Activated gamma-delta T cell (primary cell): ENCODE results near the gene LPGAT1.

Experiments
- DNase-seq: peaks from one replicate; lab custom pipeline; 2025; lab: John Stamatoyannopoulos, UW

Gene LPGAT1

DNA sequence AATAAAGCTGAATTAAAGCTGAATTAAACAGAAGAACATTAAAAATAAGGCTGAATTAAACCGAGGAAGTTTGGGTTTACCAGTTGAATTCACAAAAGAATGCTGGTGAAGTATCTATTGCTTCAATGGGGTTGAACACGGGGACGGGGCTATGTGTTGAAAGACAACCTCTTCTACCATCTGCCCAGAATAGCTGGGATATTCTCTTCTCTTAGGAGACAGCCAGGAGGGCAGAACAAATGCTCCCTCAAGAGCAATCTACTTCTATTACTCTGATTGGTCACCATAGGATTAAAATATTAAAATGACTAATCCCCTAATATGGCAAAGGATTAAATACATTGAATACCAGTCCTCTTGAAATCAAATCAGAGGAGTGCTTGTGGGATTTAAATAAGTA, 68.4 kb downstream of the LPGAT1 start:
- no peak for DNase-seq

DNA sequence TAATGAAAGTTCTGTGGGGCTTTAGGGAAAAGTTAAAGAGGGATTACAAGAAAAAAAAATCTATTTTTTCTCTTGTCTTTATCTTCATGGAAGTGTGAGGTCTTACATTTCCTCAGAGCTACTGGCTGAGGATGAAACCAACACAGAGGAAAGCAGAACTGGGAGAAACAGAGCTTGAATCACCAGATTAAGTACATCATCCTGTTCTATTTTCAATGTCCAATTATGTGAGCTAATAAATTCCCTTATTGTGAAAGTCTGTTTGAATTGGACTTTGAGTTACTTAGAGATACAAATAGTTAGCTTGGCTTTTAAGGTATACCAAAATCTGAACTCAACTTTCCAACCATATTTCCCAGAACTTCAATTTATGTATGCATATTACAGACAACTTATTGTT, 69.2 kb downstream of the LPGAT1 start:
- no peak for DNase-seq

DNA sequence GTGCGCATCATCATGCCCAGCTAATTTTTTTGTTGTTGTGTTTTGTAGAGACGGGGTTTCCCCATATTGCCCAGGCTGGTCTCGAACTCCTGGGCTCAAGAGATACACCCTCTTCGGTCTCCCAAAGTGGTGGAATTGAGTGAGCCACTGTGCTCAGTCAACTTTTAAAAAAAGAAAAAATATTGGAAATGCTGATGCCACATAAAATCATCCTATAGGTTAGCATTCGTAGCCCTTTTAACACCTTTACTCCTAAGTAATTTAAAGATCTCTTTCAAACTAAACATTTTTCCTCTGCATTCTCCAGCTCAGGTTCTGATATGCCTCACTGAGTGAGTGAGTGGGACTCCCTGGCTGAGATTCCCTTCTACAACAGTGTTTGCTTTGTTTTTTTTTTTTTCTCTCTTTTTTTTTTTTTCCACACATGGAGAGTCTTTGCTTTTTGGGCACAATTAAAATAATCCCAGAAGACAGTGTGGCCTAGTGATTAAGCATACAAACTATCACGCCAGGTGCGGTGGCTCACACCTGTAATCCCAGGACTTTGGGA, 74.0 kb downstream of the LPGAT1 start:
- no peak for DNase-seq

DNA sequence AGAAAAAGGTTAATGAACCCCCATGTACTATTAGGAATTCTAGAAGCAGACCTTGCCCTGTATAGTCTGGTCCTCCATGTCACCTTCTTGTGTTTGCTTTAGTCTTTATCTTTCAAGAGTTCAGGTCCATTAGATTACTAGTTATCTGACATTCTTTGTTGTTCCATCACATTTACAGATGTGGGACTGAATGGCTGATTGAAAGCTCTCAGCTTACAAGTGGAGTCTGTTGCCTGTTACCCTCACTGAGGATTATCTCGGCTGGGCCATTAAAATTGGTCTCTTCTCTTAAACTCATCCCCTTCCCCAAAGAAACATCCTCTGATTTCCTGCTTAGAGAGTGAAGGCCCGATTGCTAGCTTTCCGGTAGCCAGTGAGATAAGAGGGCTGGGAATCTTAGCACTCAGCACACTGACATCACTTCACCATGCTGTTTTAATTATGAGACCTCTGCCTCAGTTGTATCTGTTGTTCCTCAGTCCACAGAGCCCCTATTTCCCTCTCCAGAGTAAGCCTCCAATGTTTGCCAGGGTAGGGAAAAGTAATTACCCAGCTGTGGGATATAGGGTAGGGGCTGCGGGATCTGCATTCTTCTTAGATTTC, 76.8 kb downstream of the LPGAT1 start:
- no peak for DNase-seq

DNA sequence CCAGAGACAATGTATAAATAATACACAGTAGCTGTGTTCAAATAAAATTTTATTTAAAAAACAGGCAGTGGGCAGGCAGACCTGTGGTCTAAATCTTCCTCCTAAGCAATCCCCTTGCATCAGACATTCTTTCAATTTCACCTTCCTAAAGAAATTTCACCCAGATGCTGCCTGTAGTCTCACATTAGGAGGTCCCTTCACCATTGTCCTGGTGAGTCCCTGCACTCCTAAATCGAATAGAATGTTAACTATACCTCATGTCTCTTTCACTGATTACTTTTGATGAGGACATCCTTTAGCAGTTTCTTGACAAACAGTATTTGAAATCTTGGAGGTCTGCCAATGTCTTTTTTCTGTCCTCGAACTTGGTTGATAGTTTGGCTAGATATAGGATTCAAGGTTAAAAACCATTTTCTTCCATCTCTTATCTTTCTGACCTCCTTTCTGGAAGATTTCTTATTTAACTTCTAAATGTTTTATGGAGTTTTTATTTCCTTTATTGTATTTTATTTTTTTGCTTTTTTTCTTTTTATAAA, 77.5 kb downstream of the LPGAT1 start:
- DNase-seq: no peak

DNA sequence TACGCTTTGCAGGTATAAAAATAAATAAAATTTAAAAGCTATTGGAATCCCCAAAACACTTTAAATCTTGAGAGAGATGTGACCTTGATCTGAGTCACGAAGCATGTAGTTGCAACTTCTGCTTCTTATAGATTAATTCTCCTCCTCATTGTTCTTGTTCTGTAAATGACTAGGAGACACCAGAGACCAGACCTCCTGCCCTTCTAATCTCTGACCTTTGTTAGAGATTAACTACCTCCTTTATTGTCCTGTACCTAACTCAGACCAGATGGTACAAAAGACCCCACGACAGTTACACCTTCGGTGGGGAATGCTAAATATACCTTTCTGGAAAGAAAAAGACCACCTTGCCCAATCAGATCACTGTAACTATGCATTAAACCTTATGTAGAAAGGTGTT, 78.2 kb downstream of the LPGAT1 start:
- DNase-seq: no peak

DNA sequence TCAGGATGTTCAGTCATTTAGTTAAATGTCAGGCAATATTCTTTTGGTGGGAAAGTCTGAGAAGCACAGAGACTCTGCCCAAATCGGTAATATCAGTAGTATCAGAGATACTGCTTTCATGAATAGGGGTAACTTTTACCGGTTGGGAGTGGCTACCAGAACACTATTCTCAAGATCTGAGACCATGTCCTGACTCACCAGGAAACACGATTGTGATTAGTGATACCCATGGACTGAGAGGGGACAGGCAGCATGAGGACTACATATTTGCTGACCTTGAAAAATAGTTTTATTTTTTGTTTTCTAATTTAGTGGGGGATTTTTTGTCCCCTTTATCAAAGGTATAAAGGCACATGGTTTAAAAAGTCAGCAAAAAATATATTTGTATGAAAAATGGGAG, 79.1 kb downstream of the LPGAT1 start:
- DNase-seq: no peak

DNA sequence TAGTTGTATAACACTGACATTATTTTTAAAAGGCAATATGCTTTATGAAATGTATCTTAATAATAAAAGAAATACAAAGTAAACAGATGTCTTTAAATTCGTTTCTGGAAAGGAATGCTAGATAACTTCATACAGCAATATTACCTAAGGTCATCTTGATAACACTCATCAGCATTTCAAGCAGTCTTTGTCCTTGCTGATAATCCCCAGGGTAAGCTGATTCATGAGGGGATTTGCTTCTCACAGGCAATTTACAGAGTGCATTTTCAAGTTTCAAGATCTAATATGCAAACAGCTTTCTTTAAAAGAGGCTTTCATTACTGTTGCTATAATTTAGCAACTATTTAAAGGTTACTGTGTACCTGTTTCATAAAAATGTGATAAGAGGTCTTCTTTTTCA, 80.0 kb downstream of the LPGAT1 start:
- DNase-seq: no peak

DNA sequence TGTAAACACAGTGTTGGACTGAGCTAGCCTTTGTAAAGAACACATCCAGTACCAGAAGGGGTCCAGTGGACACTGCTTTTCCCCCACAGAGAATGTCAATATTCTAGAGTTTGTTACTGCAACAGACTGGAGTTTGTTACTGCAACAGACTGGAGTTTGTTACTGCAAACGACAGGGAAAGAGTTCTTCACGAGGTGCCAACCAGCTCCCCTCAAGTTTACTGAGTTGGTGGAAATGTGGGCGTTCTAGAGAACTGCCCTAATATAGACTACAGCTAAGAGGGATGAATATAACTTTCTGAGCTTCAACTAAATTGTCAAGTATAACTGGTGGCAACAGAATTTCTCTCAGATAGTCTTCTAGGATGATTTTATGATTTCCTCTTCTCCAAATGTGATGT, 81.3 kb downstream of the LPGAT1 start:
- no peak for DNase-seq

DNA sequence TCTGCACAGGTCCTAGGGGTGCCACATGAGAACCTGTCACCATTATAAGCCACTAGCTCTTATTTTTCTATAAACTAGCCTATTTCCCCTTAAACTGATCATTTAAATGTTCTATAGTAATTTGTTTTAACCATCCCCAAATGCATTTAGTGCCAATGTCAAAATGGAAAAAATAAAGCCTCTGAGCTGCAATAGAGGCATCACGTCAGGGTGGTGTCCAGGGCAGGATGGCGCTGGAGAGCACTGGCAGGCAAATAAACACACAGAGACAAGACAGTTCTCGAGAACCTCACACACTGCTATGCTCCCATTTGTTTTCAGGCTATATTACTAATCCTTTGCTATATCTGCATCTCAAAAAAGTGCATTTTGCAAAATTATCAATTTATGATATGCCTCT, 81.8 kb downstream of the LPGAT1 start:
- DNase-seq: no peak

DNA sequence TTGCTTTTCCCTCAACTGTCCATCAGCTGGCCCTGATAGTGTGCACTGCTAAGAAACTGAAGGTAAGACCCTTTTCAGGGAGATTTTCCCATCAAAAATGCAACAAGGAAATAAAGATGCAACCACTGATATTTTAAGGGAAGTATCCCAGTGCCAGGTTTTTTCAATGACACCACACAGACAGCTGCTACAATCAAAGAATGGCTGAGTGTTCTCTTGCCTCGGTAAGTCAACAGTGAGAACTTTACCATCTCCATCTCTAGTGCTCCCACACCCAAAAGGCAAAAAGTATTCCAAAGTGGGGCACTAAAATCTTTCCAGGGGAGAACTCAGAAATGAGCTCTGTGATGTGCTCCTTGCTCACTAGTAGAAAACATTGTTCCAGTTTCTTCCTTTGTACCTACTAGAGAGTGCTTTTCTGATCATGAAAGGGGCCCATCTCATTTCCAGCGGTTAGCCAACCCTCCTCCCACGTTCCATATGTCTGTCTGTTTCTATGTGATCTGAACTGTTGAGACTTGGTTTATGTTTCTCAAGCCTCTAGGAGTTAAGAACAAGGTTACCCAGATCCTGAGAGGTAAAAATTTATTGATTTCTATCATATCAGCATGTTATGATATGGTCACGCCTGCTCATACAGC, 87.6 kb downstream of the LPGAT1 start:
- no peak for DNase-seq

DNA sequence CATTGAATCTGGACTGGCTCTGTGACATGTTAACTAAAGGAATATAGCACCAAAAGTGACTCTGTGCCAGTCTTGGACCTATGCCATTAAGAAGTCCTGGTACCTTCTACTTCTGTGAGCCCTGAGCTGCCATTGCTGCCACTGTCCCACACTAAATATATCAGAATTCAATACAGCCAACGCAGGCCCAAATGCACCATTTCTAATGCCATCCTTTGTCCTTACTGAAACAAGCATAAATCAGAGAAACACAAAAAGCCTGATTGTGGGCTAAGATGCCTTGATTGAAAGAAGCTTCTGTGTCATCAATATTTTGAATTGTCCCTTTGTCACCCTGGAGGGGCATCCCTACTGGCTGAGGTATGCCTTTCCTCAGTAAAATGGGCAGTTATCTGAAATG, 88.3 kb downstream of the LPGAT1 start:
- DNase-seq: no peak

DNA sequence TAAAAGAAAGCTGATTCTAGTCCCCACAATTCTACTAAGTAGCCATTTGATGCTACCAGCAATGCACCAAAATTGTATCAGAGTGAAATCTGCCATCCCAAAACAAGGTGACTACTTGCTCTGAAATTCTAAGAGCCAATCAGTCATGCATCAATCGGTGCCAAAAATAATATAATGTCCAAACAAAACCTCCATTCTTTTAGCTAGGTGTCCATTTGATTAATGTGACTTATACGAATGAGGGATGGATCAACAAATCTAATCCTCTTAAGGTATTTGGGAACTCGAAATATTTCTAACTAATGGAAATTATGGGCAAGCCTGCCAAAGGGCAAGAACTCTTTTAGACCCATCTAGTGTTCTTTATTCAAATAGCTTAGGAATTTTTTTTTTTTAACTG, 88.8 kb downstream of the LPGAT1 start:
- DNase-seq: no peak

DNA sequence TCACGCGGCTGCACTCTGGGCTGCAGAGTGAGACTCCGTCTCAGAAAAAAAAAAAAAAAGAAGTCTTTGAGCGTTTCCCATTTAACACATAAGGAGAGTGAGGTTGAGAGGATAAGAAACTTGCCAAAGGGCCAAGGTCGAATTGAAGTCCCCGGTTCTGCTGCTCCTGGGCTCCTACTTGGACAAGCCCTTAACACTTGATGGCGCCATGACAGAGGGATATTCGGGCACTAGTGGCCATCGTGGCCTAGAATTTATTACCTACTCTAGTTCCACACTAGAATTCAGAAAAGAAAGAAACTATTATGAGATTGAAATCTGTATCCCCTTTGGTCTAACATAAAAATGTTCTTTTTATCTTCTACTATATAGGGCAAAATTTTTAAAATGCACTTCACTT, 89.4 kb downstream of the LPGAT1 start:
- DNase-seq: no peak

DNA sequence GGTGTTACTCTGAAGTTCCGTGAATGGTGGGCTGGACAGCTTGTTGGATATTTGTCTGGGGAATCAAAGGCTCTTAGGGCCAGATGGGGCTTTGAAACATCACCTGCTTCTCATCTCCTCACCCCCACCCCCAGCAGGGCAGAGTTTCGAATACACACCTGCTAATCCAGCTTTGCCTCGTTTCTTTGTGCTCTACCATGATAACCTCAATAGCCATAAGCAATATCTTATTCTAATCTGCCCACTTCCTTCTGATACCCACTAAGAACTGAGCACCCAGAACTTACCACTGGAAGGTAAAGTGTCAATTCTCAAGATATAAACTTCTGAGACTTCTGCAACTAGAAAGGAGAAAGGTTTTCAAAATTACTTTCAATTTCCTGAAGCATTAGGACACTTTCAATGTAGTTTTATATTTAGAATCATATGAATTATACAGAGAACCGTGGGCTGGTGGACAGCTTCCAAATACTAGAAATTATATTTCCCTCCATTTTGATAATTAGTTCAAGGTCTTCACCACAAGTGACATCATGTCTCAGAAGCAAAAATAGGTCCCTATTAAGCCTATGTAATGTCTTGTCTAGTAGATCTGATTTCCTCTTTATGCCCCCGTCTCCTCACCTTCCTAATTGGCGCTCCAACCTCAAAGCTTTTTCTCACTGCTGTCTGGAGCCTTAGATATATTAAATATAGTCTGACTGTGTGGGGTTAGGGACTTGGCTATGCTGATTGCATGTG, 90.7 kb downstream of the LPGAT1 start:
- no peak for DNase-seq

DNA sequence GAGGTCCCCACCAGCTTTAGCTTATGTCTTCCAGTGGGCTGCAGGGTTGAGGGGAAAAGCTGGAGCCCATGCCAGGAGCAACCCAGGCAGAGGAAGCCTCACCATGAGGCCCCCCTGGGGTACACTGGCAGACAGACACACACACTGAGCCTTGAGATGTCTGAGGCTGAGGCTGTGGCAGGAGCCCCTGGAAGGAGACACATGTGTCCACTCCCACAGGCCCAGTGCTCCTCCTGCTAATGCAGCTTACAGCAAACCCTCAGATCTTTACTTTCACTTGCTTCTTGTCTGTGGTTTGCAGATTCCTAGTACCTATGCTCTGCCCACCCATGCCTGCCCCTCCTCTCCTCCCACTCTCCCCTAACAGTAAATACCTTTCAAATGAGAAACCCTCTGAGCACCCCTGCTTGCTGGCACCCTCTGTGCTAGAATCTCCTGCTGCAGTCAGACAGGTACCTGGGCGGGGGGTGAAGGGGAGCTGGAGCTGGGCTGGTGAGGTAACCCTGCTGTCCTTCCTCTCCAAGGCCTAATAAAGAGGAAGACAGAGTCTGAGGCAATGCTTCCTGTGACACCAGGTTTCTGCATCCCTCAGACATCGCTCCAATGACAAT, 91.8 kb downstream of the LPGAT1 start:
- DNase-seq: no peak

DNA sequence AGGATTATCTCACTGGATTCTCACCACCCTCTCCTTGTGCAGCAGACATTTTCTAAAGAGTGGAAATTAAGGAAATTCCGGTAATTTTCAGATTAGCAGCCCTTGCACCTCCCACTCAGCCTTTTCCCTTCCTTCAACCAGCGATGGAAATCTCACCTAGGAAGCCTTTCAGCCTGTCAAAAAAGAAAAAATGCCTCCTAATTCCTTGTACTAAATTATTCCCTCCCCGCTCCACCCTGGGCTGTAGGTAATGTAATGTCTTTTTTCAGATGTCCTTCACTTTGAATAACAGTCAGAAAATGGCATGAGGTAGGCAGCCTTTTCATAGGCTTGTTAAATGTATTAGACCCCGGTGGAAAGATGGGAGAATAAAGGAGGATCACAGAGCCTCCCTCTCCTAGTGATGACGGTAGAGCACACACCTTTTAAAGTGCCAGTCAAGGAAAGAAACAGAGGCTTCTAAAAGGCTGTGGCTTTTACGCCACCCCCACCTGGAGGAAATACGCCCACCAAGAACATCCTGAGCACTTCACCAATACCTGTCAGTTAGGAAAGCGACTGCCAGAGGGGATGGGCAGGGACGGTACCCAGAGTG, 92.4 kb downstream of the LPGAT1 start:
- no peak for DNase-seq

DNA sequence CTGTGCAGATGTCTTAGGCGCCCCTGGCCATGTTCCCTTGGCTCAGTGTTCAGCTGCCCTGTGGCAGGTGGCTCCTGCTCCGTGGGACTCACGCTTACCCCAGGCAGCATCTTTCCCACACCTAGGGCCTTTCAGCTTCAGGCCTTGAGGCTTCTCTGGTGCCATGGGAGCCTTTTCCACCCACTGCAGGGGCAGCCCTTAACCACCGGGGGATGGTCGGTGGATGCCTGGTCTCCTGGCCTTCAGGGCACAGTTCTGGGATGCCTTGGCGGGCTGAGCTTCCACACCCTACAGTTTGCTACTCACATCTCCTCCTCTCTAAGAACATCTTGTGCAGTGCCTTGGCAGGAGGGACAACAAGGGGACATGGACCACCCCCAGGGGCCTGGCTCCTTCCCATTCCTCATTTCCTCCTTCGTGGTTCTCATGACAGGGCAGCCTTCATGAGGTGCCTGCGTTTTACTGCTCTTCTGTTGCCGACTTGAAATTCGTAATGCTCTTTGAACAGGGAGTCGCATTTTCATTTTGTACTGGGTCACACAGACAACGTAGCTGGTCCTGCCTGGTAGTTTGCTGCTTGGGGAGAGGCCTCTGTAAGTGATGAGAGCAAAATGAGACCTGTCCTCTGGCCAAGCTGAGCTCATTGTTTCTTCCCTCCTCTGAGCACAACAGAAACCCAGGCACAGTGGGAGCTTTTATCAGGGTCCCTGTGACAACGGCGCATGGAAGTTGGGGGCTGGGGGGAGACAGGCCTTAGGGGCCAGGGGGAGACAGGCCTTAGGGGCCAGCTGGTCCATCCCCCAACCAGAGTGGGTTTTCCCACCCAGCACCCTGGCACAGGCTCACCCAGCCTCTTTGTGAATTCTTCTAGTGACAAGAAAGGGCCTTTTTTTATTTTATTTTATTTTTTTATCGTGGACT, 93.2 kb downstream of the LPGAT1 start:
- no peak for DNase-seq

DNA sequence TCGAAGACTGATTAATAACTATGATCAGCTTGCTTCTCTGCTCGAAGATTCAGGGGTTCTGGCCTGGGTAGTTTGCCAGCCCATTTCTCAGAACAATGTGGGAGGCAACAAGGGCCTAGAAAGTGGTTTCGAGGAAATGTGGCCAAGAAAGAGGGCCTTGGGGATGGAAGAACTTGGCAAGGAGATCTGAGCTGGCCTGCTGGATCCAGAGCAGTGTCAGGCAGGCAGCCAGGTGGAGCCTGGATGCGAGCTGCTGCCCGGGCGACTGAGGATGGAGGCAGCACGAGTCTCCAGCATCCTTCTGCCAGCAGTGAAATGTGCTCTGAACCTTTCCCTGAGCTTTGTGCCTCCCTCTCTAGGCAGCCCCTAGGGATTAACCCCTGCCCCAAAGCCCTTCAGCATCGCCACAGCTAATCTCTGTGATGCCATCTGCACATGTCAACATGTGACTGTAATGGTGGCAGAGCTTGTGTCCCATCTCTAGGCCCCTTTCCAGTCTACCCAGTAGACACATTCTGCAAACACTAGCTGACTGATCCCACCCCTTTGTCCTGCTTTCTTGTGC, 94.1 kb downstream of the LPGAT1 start:
- DNase-seq: no peak
